ENCODE data around the gene RORB. TPM values are rescaled to one million over a fixed set of nuclear protein-coding genes. Genes with fewer than 3 reads are reported as not detected.

The RORB gene
- total RNA-seq, result 0.10 TPM

DNA sequence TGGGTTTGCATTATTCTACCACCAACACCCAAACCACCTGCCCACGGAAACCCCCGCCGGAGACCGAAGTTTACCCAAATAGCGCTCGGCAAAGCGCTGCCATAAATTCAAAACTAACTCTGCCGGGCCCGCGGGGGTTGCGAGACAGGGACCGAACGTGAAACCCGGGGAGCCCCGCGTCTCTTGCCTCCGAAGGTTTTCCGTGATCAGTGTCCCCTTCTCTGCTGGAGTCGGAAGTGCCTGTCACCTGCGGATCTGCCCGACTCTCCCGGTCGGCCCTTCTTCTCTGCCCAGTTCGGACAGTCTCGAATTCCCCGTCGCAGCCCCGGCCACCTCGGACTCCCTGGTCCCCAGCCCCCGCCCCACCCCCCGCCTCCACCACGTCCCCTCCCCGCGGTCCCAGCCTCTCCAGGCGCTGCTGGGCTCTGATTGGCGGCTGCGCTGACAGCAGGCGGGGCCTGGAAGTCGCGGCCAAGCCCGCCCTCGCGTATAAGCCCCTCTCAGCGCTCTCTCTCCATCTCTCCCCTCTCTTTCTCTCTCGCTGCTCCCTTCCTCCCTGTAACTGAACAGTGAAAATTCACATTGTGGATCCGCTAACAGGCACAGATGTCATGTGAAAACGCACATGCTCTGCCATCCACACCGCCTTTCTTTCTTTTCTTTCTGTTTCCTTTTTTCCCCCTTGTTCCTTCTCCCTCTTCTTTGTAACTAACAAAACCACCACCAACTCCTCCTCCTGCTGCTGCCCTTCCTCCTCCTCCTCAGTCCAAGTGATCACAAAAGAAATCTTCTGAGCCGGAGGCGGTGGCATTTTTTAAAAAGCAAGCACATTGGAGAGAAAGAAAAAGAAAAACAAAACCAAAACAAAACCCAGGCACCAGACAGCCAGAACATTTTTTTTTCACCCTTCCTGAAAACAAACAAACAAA, at the start of gene RORB:
Gene RORB, plus strand, starts transcription at position 517 of the 929 bp plus-strand sequence. CDS start 642 bp downstream, outside the sequence.
- peaks cover 76% of the 10 kb centered on the region for H3K27me3 ChIP-seq (ENCODE audit: insufficient read depth, low read length)
- H3K4me1 ChIP-seq (ENCODE audit: insufficient read depth, low read length), result peaks cover 20% of the 10 kb centered on the region
- H3K4me3 ChIP-seq (ENCODE audit: low read length), result peak within 1 kb of the TSS; percentile 43
- H3K9me3 ChIP-seq (ENCODE audit: low read depth, low read length), result no peaks in the 10 kb centered on the region

DNA sequence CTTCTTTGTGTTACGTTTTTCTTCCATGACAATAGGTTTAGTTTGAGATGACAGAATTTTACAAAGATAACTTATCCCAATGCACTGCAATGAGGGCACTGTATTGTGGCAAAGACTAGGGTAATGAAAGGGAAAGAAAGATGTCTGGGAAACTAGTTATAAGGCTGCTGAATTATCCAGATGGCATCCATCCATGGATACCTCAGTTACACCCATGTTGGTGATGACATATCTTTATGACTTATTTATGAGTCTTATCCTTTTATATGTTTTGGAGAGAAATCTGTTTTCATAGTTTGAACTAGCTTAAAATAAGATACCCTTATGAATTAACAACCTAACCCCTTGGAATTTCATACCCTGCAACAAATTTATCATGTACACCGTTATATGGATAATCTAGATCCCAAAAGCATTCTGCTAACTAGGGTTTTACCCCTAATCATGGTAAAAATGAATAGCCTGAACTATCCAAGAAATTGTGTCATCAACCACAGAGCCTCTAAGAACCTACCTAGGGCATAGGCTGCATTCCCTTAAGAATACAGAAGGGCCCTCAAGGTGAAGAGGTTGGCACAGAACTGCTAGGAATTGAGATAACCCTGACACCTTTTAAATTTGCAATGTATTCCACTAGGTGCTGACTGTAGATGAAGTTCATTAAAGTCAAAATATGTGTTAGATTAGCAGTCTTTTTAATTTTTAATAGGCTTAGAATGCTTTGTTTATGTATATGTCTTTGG, 49.5 kb upstream of the RORB start:
- H3K9me3 ChIP-seq (ENCODE audit: low read depth, low read length), result no peaks in the 10 kb centered on the region
- H3K4me1 ChIP-seq (ENCODE audit: insufficient read depth, low read length), result no peaks in the 10 kb centered on the region
- H3K27me3 ChIP-seq (ENCODE audit: insufficient read depth, low read length), result no peaks in the 10 kb centered on the region
- no peak overlapping the region for H3K4me3 ChIP-seq (ENCODE audit: low read length)

GRCh38 chr9:74449060-74449459, 48.1 kb upstream of the RORB start:
- no peaks in the 10 kb centered on the region for H3K9me3 ChIP-seq (ENCODE audit: low read depth, low read length)
- H3K4me3 ChIP-seq (ENCODE audit: low read length), result no peak overlapping the region
- H3K27me3 ChIP-seq (ENCODE audit: insufficient read depth, low read length), result no peaks in the 10 kb centered on the region
- H3K4me1 ChIP-seq (ENCODE audit: insufficient read depth, low read length), result no peaks in the 10 kb centered on the region

GRCh38 chr9:74458832-74459231, 38.3 kb upstream of the RORB start:
- peaks cover 2% of the 10 kb centered on the region for H3K27me3 ChIP-seq (ENCODE audit: insufficient read depth, low read length)
- H3K9me3 ChIP-seq (ENCODE audit: low read depth, low read length), result no peaks in the 10 kb centered on the region
- no peak overlapping the region for H3K4me3 ChIP-seq (ENCODE audit: low read length)
- no peaks in the 10 kb centered on the region for H3K4me1 ChIP-seq (ENCODE audit: insufficient read depth, low read length)

- Histone ChIP-seq H3K9me3 (ENCODE audit: low read depth, low read length) (no peaks in the 10 kb centered on the region), H3K4me1 (ENCODE audit: insufficient read depth, low read length) (no peaks in the 10 kb centered on the region), H3K27me3 (ENCODE audit: insufficient read depth, low read length) (peaks cover 2% of the 10 kb centered on the region), H3K4me3 (ENCODE audit: low read length) (no peak overlapping the region)
Measured at GRCh38 chr9:74463825-74464224, 33.3 kb upstream of the RORB start.

GRCh38 chr9:74478606-74479005, 18.5 kb upstream of the RORB start:
- Histone ChIP-seq H3K4me3 (ENCODE audit: low read length) (no peak overlapping the region), H3K27me3 (ENCODE audit: insufficient read depth, low read length) (no peaks in the 10 kb centered on the region)

DNA sequence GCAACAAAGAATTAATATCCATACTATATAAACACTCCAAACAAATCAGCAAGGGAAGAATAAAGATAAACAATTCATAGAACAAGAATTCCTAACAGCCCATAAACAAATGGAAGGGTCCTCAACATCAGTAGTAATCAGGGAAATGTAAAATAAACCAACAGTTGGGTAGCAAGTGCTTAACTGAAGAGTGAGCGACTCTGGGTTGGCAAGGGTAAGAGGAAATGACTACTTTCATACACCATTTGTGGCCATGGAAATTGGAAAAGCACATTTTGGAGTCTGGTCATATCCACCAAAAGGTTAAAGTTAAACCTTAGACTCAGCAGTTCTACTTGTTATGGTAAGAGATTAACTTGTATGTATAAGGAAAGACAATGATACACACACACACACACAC, 17.4 kb upstream of the RORB start:
- no peaks in the 10 kb centered on the region for H3K27me3 ChIP-seq (ENCODE audit: insufficient read depth, low read length)
- H3K4me1 ChIP-seq (ENCODE audit: insufficient read depth, low read length), result no peaks in the 10 kb centered on the region
- no peaks in the 10 kb centered on the region for H3K9me3 ChIP-seq (ENCODE audit: low read depth, low read length)
- H3K4me3 ChIP-seq (ENCODE audit: low read length), result no peak overlapping the region

More at GRCh38 chr9:74478606-74479005, 18.5 kb upstream of the RORB start:
- Histone ChIP-seq H3K9me3 (ENCODE audit: low read depth, low read length) (no peaks in the 10 kb centered on the region), H3K4me1 (ENCODE audit: insufficient read depth, low read length) (no peaks in the 10 kb centered on the region)

GRCh38 chr9:74487395-74487794, 9.7 kb upstream of the RORB start:
- H3K27me3 ChIP-seq (ENCODE audit: insufficient read depth, low read length), result no peaks in the 10 kb centered on the region
- H3K4me3 ChIP-seq (ENCODE audit: low read length), result no peak overlapping the region
- no peaks in the 10 kb centered on the region for H3K4me1 ChIP-seq (ENCODE audit: insufficient read depth, low read length)
- H3K9me3 ChIP-seq (ENCODE audit: low read depth, low read length), result no peaks in the 10 kb centered on the region

- Histone ChIP-seq H3K9me3 (ENCODE audit: low read depth, low read length) (no peaks in the 10 kb centered on the region), H3K4me3 (ENCODE audit: low read length) (no peak overlapping the region), H3K4me1 (ENCODE audit: insufficient read depth, low read length) (peaks cover 12% of the 10 kb centered on the region), H3K27me3 (ENCODE audit: insufficient read depth, low read length) (peaks cover 41% of the 10 kb centered on the region)
Measured at GRCh38 chr9:74493512-74493911, 3.6 kb upstream of the RORB start.

GRCh38 chr9:74494490-74494889, 2.6 kb upstream of the RORB start:
- peaks cover 20% of the 10 kb centered on the region for H3K4me1 ChIP-seq (ENCODE audit: insufficient read depth, low read length)
- H3K27me3 ChIP-seq (ENCODE audit: insufficient read depth, low read length), result peaks cover 50% of the 10 kb centered on the region
- H3K4me3 ChIP-seq (ENCODE audit: low read length), result no peak overlapping the region
- no peaks in the 10 kb centered on the region for H3K9me3 ChIP-seq (ENCODE audit: low read depth, low read length)

- Histone ChIP-seq H3K4me3 (ENCODE audit: low read length) (no peak overlapping the region), H3K9me3 (ENCODE audit: low read depth, low read length) (no peaks in the 10 kb centered on the region), H3K4me1 (ENCODE audit: insufficient read depth, low read length) (peaks cover 20% of the 10 kb centered on the region), H3K27me3 (ENCODE audit: insufficient read depth, low read length) (peaks cover 70% of the 10 kb centered on the region)
Measured at GRCh38 chr9:74496406-74496805, 729 bp upstream of the RORB start.

- peaks cover 20% of the 10 kb centered on the region for H3K4me1 ChIP-seq (ENCODE audit: insufficient read depth, low read length)
- H3K4me3 ChIP-seq (ENCODE audit: low read length), result peak overlapping the region; percentile 43
- H3K9me3 ChIP-seq (ENCODE audit: low read depth, low read length), result no peaks in the 10 kb centered on the region
- peaks cover 82% of the 10 kb centered on the region for H3K27me3 ChIP-seq (ENCODE audit: insufficient read depth, low read length)
Measured at GRCh38 chr9:74497748-74498620, 849 bp downstream of the RORB start.

DNA sequence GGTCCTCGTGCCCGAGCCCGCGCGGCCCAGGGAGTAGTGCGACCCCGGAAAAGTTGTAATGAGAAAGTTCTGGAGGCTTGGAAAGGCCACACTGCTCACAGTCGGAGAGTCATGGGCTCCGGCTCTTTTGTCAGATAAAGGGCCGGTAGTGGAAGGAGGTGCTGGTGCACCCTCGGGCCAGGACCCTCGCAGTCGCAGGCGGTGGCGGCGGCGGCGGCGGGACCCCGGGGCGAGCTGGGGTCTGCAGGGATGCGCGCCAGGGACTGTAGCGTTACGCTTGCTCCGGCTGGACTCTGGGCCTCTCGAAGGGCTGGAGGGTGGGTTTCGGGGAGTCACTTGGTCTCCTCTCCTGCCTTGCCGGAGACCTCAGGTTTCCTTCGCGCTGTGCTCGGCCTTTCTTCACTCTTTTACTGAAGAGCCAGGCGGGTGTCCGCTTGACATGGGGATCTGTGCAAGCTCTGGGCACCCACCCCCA, 1.5 kb downstream of the RORB start:
- H3K27me3 ChIP-seq (ENCODE audit: insufficient read depth, low read length), result peaks cover 85% of the 10 kb centered on the region
- H3K4me3 ChIP-seq (ENCODE audit: low read length), result no peak overlapping the region
- no peaks in the 10 kb centered on the region for H3K9me3 ChIP-seq (ENCODE audit: low read depth, low read length)
- peaks cover 20% of the 10 kb centered on the region for H3K4me1 ChIP-seq (ENCODE audit: insufficient read depth, low read length)

DNA sequence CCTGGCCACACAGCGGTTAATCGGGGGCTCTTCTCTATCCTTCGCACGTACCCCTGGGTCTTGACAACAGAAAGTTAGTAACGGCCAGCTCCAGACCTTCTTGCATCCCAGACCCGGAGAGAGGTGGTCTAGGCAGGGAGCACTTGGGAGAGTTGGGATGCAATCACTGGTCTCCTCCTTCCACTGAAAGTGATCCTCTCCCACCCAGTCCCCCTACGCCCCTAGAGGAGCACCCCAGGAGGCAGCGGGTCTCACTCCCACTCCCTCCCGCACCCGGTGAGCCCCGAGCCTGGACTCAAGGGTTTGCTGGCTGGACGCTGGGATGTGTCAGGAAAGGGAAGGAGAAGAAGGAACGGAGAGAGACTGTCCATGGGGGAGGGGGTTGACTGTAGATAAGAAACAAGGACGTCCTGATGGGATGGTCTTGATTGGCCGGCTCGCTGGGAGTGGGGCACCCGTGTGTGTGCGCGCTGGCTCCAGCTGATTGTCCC, 2.0 kb downstream of the RORB start:
- H3K27me3 ChIP-seq (ENCODE audit: insufficient read depth, low read length), result peaks cover 83% of the 10 kb centered on the region
- H3K9me3 ChIP-seq (ENCODE audit: low read depth, low read length), result no peaks in the 10 kb centered on the region
- H3K4me3 ChIP-seq (ENCODE audit: low read length), result no peak overlapping the region
- H3K4me1 ChIP-seq (ENCODE audit: insufficient read depth, low read length), result peaks cover 20% of the 10 kb centered on the region
